Prostate gland (tissue), 2 donors: ENCODE data around the gene WIF1. TPM values are rescaled to one million over a fixed set of nuclear protein-coding genes. Genes with fewer than 3 reads are reported as not detected.
A peak's percentile ranks its signal among the peaks of the same experiment; 100 is the strongest.

ENCODE experiments used
- DNase-seq: peaks from one replicate; pipeline ENCODE4 v3.0.0-alpha.2; 2019; ENCODE audit warnings: low spot score
- H3K27ac ChIP-seq, 2 donors: fragments of 200-600 bp; sonication (generic); 2 replicates each; pipeline ENCODE4 v1.5.1; 2017 to 2019
- H3K27me3 ChIP-seq: fragments of 200-600 bp; sonication (generic); replicated peaks from 2 replicates; pipeline ENCODE4 v1.5.1; 2019; ENCODE audit not compliant: insufficient read depth
- H3K36me3 ChIP-seq, 2 donors: fragments of 200-600 bp; sonication (generic); 1 replicate in 1 of 2; 2 replicates in 1 of 2; pipeline versions ENCODE4 v1.5.1 to v1.8.1; 2017 to 2019
- H3K4me1 ChIP-seq: fragments of 200-600 bp; sonication (generic); replicated peaks from 2 replicates; pipeline ENCODE4 v1.5.1; 2019
- H3K4me3 ChIP-seq, 2 donors: fragments of 200-600 bp; sonication (generic); 2 replicates each; pipeline ENCODE4 v1.5.1; 2017 to 2019
- H3K9me3 ChIP-seq: fragments of 200-600 bp; sonication (generic); 2 replicates; pipeline ENCODE4 v1.5.1; 2017
- POLR2A ChIP-seq: fragments of 450-650 bp; IDR thresholded peaks from one replicate; pipeline ENCODE4 v1.6.1; 2016; ENCODE audit warnings: antibody characterized with exemption, mild to moderate bottlenecking
- POLR2AphosphoS5 ChIP-seq: sonication (generic); formaldehyde crosslinking; IDR thresholded peaks from one replicate; pipeline ENCODE4 v1.6.1; 2017; ENCODE audit warnings: antibody characterized with exemption
- WGBS: methylation state at CpG from one replicate; pipeline ENCODE4 v1.1.5; 2018; 5-methylcytosine and 5-hydroxymethylcytosine counted together
- intact Hi-C: fragments of 100-400 bp; cut with DNase I; formaldehyde crosslinking; loops from one replicate; pipeline ENCODE4 v1.14.2; 2022
- total RNA-seq, 2 donors: library from RNA; depleted of rRNA; stranded (reverse); fragments of >200 nt; gene quantifications; one replicate each; pipeline ENCODE4 v1.1.0, GENCODE V29; 2016
- TF ChIP-seq, protein P1 (sequence below), 4 experiments: fragments of 200-600 bp in 2 of 4; fragments of 450-650 bp in 2 of 4; sonication (generic) in 2 of 4; IDR thresholded peaks; 1 replicate in 3 of 4; 2 replicates in 1 of 4; pipeline ENCODE4 v1.5.1; 2016 to 2019; ENCODE audit warnings: antibody characterized with exemption in 4 of 4, mild to moderate bottlenecking in 2 of 4, moderate library complexity in 2 of 4

The WIF1 gene
- total RNA-seq, 2 donors from 2014 or later = 6.8 to 45.8 TPM

DNA sequence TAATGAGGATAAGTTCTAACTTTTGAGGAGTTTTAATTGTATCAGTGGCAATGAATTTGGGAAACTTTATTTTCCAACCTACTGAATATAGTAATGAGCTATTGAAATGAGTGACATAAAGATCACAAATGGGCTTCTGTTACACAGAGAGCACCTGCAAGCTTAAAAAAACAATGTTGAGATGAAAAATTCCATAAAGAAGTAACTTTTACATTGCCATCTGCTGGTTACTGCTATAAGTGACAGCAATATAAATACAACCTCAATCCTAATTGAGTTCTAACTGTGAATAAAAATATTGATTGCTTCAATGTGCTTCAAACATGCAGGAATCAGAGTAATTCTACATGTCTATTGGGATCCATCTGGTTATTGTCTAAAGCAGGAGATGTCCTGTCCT is 14.2 kb downstream of the WIF1 start:
- no peak overlapping the region for H3K27ac ChIP-seq
- H3K36me3 ChIP-seq = no peaks in the 10 kb centered on the region
- DNase-seq = no peak
- TF ChIP-seq, protein P1, sequence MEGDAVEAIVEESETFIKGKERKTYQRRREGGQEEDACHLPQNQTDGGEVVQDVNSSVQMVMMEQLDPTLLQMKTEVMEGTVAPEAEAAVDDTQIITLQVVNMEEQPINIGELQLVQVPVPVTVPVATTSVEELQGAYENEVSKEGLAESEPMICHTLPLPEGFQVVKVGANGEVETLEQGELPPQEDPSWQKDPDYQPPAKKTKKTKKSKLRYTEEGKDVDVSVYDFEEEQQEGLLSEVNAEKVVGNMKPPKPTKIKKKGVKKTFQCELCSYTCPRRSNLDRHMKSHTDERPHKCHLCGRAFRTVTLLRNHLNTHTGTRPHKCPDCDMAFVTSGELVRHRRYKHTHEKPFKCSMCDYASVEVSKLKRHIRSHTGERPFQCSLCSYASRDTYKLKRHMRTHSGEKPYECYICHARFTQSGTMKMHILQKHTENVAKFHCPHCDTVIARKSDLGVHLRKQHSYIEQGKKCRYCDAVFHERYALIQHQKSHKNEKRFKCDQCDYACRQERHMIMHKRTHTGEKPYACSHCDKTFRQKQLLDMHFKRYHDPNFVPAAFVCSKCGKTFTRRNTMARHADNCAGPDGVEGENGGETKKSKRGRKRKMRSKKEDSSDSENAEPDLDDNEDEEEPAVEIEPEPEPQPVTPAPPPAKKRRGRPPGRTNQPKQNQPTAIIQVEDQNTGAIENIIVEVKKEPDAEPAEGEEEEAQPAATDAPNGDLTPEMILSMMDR (IDR thresholded peaks at IDR 0.05) = peak in 3 of 4 experiments; percentile 33 to 62 (median 53)
- no peak for TF ChIP-seq POLR2A
- H3K4me1 ChIP-seq = no peaks in the 10 kb centered on the region
- H3K4me3 ChIP-seq = no peak overlapping the region
- no peaks in the 10 kb centered on the region for H3K9me3 ChIP-seq
- intact Hi-C loops = loop anchor here (10.0 kb wide), 1 partner anchor 212 kb away; no protein-coding TSS in a partner anchor
- no peaks in the 10 kb centered on the region for H3K27me3 ChIP-seq

DNA sequence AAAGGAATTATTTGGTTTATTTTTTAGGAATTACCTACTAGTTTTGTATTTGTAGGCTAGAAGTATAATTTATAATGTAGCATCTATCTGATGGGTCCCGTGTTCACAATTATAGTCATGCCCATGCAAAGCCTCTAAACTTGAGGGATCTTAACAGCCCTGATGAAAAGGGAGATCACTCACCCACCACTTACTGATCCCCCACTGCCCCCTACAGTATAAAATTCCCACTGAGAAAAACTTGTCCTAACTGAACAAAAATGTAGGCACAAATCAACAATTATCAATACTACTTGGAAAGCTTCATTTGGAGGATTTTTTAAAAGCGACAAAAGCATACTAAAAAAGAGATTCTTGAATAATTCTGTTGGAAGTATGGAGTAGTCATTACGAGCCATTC is 21.0 kb downstream of the WIF1 start:
- H3K9me3 ChIP-seq = no peaks in the 10 kb centered on the region
- no peak overlapping the region for H3K4me3 ChIP-seq
- no peaks in the 10 kb centered on the region for H3K36me3 ChIP-seq
- WGBS = 58% methylated on average over 3 of the region's 3 CpGs
- DNase-seq = no peak
- H3K27ac ChIP-seq = no peak overlapping the region
- intact Hi-C loops = loop anchor here (10.0 kb wide), 1 partner anchor 205 kb away; no protein-coding TSS in a partner anchor
- no peaks in the 10 kb centered on the region for H3K27me3 ChIP-seq
- no peaks in the 10 kb centered on the region for H3K4me1 ChIP-seq
- no peak for TF ChIP-seq POLR2AphosphoS5
- TF ChIP-seq, protein P1 (IDR thresholded peaks at IDR 0.05) = no peak
- TF ChIP-seq POLR2A = no peak

GRCh38 chr12:65099182-65099581 is 21.9 kb downstream of the WIF1 start:
- H3K36me3 ChIP-seq = no peaks in the 10 kb centered on the region
- TF ChIP-seq POLR2AphosphoS5 (no peak), POLR2A (no peak)
- TF ChIP-seq, protein P1 (IDR thresholded peaks at IDR 0.05) = no peak
- intact Hi-C loops = no loop called here
- WGBS = 85% methylated on average over 3 of the region's 3 CpGs
- H3K27me3 ChIP-seq = no peaks in the 10 kb centered on the region
- no peak overlapping the region for H3K27ac ChIP-seq
- no peaks in the 10 kb centered on the region for H3K4me1 ChIP-seq
- DNase-seq = no peak
- no peaks in the 10 kb centered on the region for H3K9me3 ChIP-seq
- no peak overlapping the region for H3K4me3 ChIP-seq

DNA sequence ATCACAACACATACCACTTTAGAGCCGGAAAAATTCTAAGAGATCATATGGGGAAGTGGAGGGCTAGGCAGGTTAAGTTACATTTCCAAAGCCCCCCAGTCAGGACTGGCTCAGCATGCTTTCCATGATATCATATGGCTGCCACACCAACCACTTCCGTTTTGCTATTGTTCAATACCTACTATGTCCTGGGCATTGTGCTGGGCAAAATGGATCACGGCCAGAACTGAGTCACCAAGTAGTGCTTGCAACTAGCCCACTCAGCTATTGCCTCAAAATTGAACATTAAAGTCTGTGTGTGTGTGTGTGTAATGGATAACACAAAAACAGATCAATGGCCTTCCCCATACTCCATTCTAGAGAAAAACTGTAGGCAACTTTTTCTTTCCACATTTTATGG is 22.7 kb downstream of the WIF1 start:
- no peaks in the 10 kb centered on the region for H3K36me3 ChIP-seq
- intact Hi-C loops = no loop called here
- no peak overlapping the region for H3K4me3 ChIP-seq
- no peaks in the 10 kb centered on the region for H3K9me3 ChIP-seq
- no peak overlapping the region for H3K27ac ChIP-seq
- no peak for DNase-seq
- no peaks in the 10 kb centered on the region for H3K27me3 ChIP-seq
- no peaks in the 10 kb centered on the region for H3K4me1 ChIP-seq
- TF ChIP-seq, protein P1 (IDR thresholded peaks at IDR 0.05) = no peak
- TF ChIP-seq POLR2AphosphoS5 = no peak
- 95% methylated on average over 3 of the region's 3 CpGs for WGBS

GRCh38 chr12:65094722-65095121 is 26.4 kb downstream of the WIF1 start:
- 78% methylated on average over 2 of the region's 2 CpGs for WGBS
- intact Hi-C loops = no loop called here

More at GRCh38 chr12:65094722-65095121, 26.4 kb downstream of the WIF1 start:
- Histone ChIP-seq H3K36me3 (no peaks in the 10 kb centered on the region), H3K27ac (no peak overlapping the region), H3K9me3 (no peaks in the 10 kb centered on the region), H3K4me1 (no peaks in the 10 kb centered on the region), H3K27me3 (no peaks in the 10 kb centered on the region), H3K4me3 (no peak overlapping the region)
- TF ChIP-seq POLR2AphosphoS5 = no peak
- TF ChIP-seq, protein P1 (IDR thresholded peaks at IDR 0.05) = no peak
- DNase-seq = no peak
